ENCODE data around the gene MGRN1.

DNA sequence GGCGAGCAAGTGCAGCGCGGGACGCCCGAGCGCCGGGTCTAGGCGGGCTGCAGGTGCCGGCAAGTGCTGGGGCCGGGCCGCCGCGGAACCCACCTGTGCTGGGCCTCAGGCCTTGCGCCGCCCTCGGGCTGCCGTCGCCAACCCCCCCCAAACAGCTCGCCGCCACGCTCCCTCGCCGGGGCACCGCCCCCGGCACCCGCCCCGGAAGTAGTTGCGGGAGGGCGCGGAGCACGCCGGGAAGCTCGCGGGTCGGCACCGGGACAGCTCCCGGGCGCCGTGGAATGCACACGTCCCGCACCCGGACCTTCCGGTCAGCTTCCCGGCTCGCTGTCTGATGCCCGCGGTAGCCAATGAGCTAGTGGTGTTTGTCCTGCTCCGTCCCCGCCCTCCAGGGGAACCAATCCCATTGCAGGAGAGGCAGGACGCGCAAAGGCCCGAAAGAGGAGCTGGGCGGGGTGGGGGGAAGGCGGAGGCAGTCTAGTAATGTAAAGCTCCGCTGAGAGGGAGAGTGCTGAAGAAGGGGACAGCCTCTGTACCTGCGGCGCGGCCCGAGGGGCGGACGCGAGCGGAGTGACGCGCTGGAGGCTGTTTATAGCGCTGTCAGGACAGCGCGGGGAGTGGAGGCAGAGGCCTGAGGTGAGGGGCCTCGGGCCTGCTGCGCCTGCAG, 109.6 kb downstream of the MGRN1 start, which contains the start of the genes ANKS3 and DNAAF8:
- TF ChIP-seq, protein P1, sequence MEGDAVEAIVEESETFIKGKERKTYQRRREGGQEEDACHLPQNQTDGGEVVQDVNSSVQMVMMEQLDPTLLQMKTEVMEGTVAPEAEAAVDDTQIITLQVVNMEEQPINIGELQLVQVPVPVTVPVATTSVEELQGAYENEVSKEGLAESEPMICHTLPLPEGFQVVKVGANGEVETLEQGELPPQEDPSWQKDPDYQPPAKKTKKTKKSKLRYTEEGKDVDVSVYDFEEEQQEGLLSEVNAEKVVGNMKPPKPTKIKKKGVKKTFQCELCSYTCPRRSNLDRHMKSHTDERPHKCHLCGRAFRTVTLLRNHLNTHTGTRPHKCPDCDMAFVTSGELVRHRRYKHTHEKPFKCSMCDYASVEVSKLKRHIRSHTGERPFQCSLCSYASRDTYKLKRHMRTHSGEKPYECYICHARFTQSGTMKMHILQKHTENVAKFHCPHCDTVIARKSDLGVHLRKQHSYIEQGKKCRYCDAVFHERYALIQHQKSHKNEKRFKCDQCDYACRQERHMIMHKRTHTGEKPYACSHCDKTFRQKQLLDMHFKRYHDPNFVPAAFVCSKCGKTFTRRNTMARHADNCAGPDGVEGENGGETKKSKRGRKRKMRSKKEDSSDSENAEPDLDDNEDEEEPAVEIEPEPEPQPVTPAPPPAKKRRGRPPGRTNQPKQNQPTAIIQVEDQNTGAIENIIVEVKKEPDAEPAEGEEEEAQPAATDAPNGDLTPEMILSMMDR (IDR thresholded peaks at IDR 0.05), result peak in 1 of 6 experiments; percentile 28
- TF ChIP-seq POLR2AphosphoS5 (IDR thresholded peaks at IDR 0.05), result peak; percentile 57 to 72

Measured in upper lobe of left lung (tissue), 4 donors.